ENCODE data around the gene ECE1. TPM values are rescaled to one million over a fixed set of nuclear protein-coding genes. Genes with fewer than 3 reads are reported as not detected.

ECE1 gene
- total and polyA plus RNA-seq, 7 donors = 12.2 to 24.9 (median 14.6) TPM

DNA sequence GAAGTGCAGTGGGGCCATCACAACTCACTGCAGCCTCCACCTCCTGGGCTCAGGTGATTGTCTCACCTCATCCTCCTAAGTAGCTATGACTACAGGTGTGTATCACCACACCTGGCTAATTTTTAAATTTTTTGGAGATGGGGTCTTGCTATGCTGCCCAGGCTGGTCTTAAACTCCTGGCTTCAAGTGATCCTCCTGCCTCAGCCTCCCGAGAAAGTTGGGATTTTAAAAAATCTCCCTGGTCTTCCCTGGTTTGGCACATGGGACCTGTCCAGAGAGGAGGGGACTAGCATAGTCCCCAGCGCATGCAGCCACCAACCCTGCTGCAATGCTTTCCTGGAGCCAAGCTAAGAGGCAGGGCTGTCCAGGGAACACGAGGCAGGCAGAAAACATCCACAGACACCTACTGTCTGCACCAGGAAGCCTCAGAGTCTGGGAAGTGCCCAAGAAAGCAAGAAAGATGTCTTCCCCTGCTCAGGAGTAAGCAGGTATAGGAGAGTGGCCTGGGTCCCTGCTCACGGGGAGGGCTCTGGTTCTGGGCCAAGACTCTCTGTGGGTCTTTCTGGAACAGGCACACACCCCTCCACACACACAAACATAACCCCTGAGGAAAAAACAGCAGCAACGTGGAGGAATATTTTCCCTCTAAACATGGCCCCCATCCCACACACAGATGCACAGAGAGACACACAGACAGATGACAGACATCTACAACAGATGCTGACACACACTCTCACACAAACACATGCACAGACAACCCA lies 30.8 kb downstream of the ECE1 start:
- ATAC-seq (no peak), DNase-seq (no peak)
- Histone ChIP-seq H3K27ac (no peak overlapping the region), H3K27me3 (ENCODE audit: insufficient read depth in 3 of 3, low read length in 2 of 3) (peaks cover 0 to 2% (median 0%) of the 10 kb centered on the region in 3 donors), H3K4me3 (no peak overlapping the region), H3K4me1 (peaks cover 21% of the 10 kb centered on the region), H3K36me3 (ENCODE audit: insufficient read depth in 1 of 2, low read depth in 1 of 2) (peaks cover 0 to 3% of the 10 kb centered on the region in 2 donors), H3K9me3 (no peaks in the 10 kb centered on the region)
- intact Hi-C loops (cut with DNase I) = loop anchor here in 1 of 2 donors (5.0 kb wide), 1 partner anchor 83 kb away; no protein-coding TSS in a partner anchor
- 70 to 78% (median 72%) methylated on average over 5 of the region's 5 CpGs for WGBS, 3 donors
- TF ChIP-seq, protein P1, sequence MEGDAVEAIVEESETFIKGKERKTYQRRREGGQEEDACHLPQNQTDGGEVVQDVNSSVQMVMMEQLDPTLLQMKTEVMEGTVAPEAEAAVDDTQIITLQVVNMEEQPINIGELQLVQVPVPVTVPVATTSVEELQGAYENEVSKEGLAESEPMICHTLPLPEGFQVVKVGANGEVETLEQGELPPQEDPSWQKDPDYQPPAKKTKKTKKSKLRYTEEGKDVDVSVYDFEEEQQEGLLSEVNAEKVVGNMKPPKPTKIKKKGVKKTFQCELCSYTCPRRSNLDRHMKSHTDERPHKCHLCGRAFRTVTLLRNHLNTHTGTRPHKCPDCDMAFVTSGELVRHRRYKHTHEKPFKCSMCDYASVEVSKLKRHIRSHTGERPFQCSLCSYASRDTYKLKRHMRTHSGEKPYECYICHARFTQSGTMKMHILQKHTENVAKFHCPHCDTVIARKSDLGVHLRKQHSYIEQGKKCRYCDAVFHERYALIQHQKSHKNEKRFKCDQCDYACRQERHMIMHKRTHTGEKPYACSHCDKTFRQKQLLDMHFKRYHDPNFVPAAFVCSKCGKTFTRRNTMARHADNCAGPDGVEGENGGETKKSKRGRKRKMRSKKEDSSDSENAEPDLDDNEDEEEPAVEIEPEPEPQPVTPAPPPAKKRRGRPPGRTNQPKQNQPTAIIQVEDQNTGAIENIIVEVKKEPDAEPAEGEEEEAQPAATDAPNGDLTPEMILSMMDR (IDR thresholded peaks at IDR 0.05) = no peak

DNA sequence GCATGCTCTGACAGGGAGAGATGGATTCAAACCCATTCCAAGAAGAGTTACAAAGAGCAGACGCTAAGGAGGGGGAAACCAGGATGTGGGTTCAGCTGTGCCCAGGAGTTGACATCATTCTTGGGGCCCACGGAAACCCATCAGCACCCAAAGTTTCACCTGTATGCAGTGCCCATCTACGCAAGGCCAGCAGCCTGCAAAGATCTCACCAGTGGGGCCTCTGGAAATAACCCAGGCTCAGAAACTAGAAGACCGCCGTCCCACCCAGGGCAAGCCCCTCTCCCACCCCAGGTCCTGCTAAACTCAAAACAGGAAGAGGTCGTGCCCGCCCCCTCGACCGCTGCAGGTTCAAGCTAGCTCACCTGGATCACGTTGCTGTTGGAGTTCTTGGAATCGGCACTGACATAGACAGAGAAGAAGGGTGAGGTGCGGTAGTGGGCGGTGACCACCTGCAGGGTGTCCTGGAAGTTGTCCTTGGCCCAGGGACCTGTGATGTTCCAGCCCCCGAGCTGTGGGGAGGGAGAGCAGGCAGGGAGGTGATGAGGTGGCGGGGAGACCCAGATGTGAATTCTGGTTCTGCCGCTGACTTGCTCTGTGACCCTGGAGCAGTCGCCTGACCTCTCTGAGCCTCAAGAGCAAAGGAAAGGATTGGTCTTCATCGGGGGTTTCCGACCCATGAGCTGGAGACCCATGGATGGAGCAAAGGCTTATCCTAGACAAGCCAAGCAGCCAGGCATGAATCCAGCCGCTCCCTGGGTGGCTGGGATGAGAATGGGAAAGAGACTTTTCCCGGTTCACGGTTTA lies 31.7 kb downstream of the ECE1 start:
- intact Hi-C loops (cut with DNase I) = no loop called here

DNA sequence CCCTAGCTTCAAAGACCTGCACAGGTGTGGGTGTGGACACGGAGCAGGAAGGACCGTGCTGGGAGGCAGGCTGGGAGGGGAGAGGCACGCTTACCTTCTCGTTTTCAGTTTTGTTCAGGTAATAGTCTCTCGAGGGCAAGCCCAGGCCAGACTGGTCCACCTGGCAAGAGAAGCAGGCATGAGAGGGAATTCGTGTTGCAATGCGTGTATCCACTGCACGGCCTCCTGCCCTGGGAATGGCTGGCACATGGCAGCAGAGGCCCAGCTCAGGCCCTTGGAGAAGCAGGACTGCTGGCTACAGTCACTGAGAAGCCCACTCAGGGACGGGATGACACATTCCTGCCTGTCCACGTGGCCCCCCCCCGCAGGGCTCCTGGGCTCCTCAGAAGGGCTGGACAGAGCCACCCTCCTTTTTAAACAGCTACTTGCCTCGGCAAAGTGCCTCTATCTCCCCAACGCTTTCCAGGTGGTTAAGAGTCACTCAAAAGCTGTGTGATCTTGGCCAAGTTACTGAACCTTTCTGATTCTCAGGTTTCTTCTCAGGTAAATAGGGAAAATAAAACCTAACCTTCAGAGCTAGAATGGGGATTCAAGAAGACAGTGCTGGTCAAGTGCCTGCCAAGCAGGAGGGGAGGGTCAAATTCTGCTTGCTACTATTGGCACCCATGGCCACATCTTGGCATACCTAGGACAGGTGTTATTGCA lies 32.7 kb downstream of the ECE1 start:
- 90 to 94% (median 91%) methylated on average over 13 of the region's 13 CpGs for WGBS, 3 donors
- ATAC-seq (no peak), DNase-seq (no peak)
- H3K36me3 ChIP-seq (ENCODE audit: insufficient read depth in 1 of 2, low read depth in 1 of 2) = peaks cover 0 to 7% of the 10 kb centered on the region in 2 donors
- peaks cover 0 to 2% (median 0%) of the 10 kb centered on the region in 3 donors for H3K27me3 ChIP-seq (ENCODE audit: insufficient read depth in 3 of 3, low read length in 2 of 3)
- H3K9me3 ChIP-seq = no peaks in the 10 kb centered on the region
- intact Hi-C loops (cut with DNase I) = no loop called here
- H3K27ac ChIP-seq = no peak overlapping the region
- no peak overlapping the region for H3K4me3 ChIP-seq
- TF ChIP-seq, protein P1 (IDR thresholded peaks at IDR 0.05) = no peak
- peaks cover 15% of the 10 kb centered on the region for H3K4me1 ChIP-seq

More for the DNA sequence above, 31.7 kb downstream of the ECE1 start:
- no peaks in the 10 kb centered on the region for H3K9me3 ChIP-seq
- H3K27ac ChIP-seq = no peak overlapping the region
- TF ChIP-seq, protein P1 (IDR thresholded peaks at IDR 0.05) = no peak
- peaks cover 0 to 3% of the 10 kb centered on the region in 2 donors for H3K36me3 ChIP-seq (ENCODE audit: insufficient read depth in 1 of 2, low read depth in 1 of 2)
- ATAC-seq (no peak), DNase-seq (no peak)
- H3K27me3 ChIP-seq (ENCODE audit: insufficient read depth in 3 of 3, low read length in 2 of 3) = peaks cover 0 to 2% (median 0%) of the 10 kb centered on the region in 3 donors
- H3K4me3 ChIP-seq = no peak overlapping the region
- whole genome bisulfite sequencing, 3 donors = 91 to 96% (median 94%) methylated on average over 22 of the region's 22 CpGs
- peaks cover 17% of the 10 kb centered on the region for H3K4me1 ChIP-seq

DNA sequence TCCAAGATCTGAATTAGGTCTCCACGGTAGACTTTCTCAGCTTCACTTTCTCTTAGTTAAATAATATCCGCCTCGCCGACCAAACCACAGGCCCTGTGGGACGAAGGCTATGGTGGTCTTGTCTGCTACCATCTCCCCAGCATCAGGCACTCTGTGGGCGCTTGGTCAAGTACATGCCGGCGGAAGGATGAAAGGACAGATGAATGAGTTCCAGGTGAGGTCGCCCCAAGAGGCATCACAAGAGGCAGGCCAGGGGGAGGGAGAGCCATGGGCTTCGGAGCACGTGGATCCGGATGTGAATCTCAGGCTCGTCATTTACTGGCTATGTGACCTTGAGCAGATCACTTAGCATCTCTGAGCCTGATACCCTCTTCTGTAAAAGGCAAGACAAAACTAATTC lies 33.5 kb downstream of the ECE1 start:
- H3K4me3 ChIP-seq = no peak overlapping the region
- intact Hi-C loops (cut with DNase I) = no loop called here
- H3K36me3 ChIP-seq (ENCODE audit: insufficient read depth in 1 of 2, low read depth in 1 of 2) = peaks cover 0 to 11% of the 10 kb centered on the region in 2 donors
- peaks cover 0 to 2% (median 0%) of the 10 kb centered on the region in 3 donors for H3K27me3 ChIP-seq (ENCODE audit: insufficient read depth in 3 of 3, low read length in 2 of 3)
- DNase-seq (no peak), ATAC-seq (no peak)
- TF ChIP-seq, protein P1 (IDR thresholded peaks at IDR 0.05) = no peak
- H3K4me1 ChIP-seq = peaks cover 9% of the 10 kb centered on the region
- H3K9me3 ChIP-seq = no peaks in the 10 kb centered on the region
- 91 to 93% (median 93%) methylated on average over 13 of the region's 13 CpGs for WGBS, 3 donors
- H3K27ac ChIP-seq = no peak overlapping the region
